Eye (tissue), 1 donor: ENCODE results near the gene MBD4.
"Not testable (repeated sequence)": the region's sequence is repeated elsewhere in the genome, so short reads cannot be mapped to it uniquely, and the experiment has no call there.

ENCODE experiments used
- DNase-seq: peaks from one replicate; pipeline ENCODE4 v3.0.0-alpha.2; 2015

The MBD4 gene

GRCh38 chr3:129428376-129429079 is 11.2 kb downstream of the MBD4 start, which contains the start of gene EFCAB12:
TSS of gene EFCAB12 (minus strand) at chr3:129428636. CDS start at chr3:129428488, 148 bp downstream.
- peak; percentile 97 for DNase-seq

- DNase-seq, result no peak
These were observed 11.8 kb downstream of the MBD4 start for GRCh38 chr3:129428007-129428375.

- DNase-seq, result no peak
These were observed 14.1 kb downstream of the MBD4 start for GRCh38 chr3:129425619-129426018.

- DNase-seq, result no peak
These were observed 14.5 kb downstream of the MBD4 start for GRCh38 chr3:129425213-129425612.

GRCh38 chr3:129424185-129424841 is 15.4 kb downstream of the MBD4 start:
- no peak for DNase-seq

GRCh38 chr3:129422897-129423296 is 16.9 kb downstream of the MBD4 start:
- no peak for DNase-seq

GRCh38 chr3:129421988-129422745 is 17.6 kb downstream of the MBD4 start:
- no peak for DNase-seq

- no peak for DNase-seq
These were observed 18.4 kb downstream of the MBD4 start for GRCh38 chr3:129421236-129421883.

GRCh38 chr3:129419476-129419875 is 20.3 kb downstream of the MBD4 start:
- DNase-seq, result no peak

GRCh38 chr3:129418041-129418973 is 21.4 kb downstream of the MBD4 start:
- no peak for DNase-seq

- DNase-seq, result no peak
These were observed 22.4 kb downstream of the MBD4 start for GRCh38 chr3:129417326-129417725.

- DNase-seq, result no peak
These were observed 23.3 kb downstream of the MBD4 start for GRCh38 chr3:129416415-129416814.

- DNase-seq, result no peak
These were observed 23.9 kb downstream of the MBD4 start for GRCh38 chr3:129415830-129416229.

GRCh38 chr3:129415378-129415777 is 24.4 kb downstream of the MBD4 start:
- no peak for DNase-seq

GRCh38 chr3:129413687-129414506 is 25.9 kb downstream of the MBD4 start:
- DNase-seq, result no peak

- not testable (repeated sequence) for DNase-seq
These were observed 26.5 kb downstream of the MBD4 start for GRCh38 chr3:129413238-129413637.

GRCh38 chr3:129412542-129413198 is 27.1 kb downstream of the MBD4 start:
- DNase-seq, result no peak

- DNase-seq, result no peak
These were observed 28.8 kb downstream of the MBD4 start for GRCh38 chr3:129410971-129411370.

GRCh38 chr3:129409541-129409940 is 30.2 kb downstream of the MBD4 start:
- no peak for DNase-seq

- no peak for DNase-seq
These were observed 35.1 kb downstream of the MBD4 start for GRCh38 chr3:129404610-129405009.

- no peak for DNase-seq
These were observed 35.6 kb downstream of the MBD4 start for GRCh38 chr3:129404130-129404529.
